HG03135 (cell line): ENCODE measurements around the gene OCA2.
"Not testable (repeated sequence)": the region's sequence is repeated elsewhere in the genome, so short reads cannot be mapped to it uniquely, and the experiment has no call there.

Source experiments
- ATAC-seq: cut with Tn5 transposase; IDR thresholded peaks from one replicate; pipeline ENCODE4 v1.9.1; 2021; ENCODE audit warnings: mild to moderate bottlenecking, moderate library complexity; ENCODE audit not compliant: unreplicated experiment

Gene OCA2

GRCh38 chr15:28121577-28121976 lies 22.5 kb upstream of the OCA2 start:
- ATAC-seq = not testable (repeated sequence)

- no peak for ATAC-seq
Observed at GRCh38 chr15:28120359-28120640, 21.2 kb upstream of the OCA2 start.

GRCh38 chr15:28118531-28118930 lies 19.4 kb upstream of the OCA2 start:
- ATAC-seq = no peak

GRCh38 chr15:28118083-28118482 lies 19.0 kb upstream of the OCA2 start:
- no peak for ATAC-seq

GRCh38 chr15:28117432-28117990 lies 18.4 kb upstream of the OCA2 start:
- no peak for ATAC-seq

- ATAC-seq = no peak
Observed at GRCh38 chr15:28116521-28117431, 17.7 kb upstream of the OCA2 start.

- no peak for ATAC-seq
Observed at GRCh38 chr15:28115871-28116270, 16.8 kb upstream of the OCA2 start.

- ATAC-seq = no peak
Observed at GRCh38 chr15:28114721-28115622, 15.9 kb upstream of the OCA2 start.

GRCh38 chr15:28114114-28114455 lies 15.0 kb upstream of the OCA2 start:
- no peak for ATAC-seq

- no peak for ATAC-seq
Observed at GRCh38 chr15:28113394-28114113, 14.4 kb upstream of the OCA2 start.

GRCh38 chr15:28112962-28113361 lies 13.8 kb upstream of the OCA2 start:
- ATAC-seq = no peak

- ATAC-seq = no peak
Observed at GRCh38 chr15:28112101-28112760, 13.1 kb upstream of the OCA2 start.

GRCh38 chr15:28111543-28111942 lies 12.4 kb upstream of the OCA2 start:
- ATAC-seq = no peak

- no peak for ATAC-seq
Observed at GRCh38 chr15:28110481-28110881, 11.4 kb upstream of the OCA2 start.

- no peak for ATAC-seq
Observed at GRCh38 chr15:28109626-28110455, 10.7 kb upstream of the OCA2 start.

GRCh38 chr15:28107904-28108275 lies 8.8 kb upstream of the OCA2 start:
- no peak for ATAC-seq

GRCh38 chr15:28107111-28107903 lies 8.2 kb upstream of the OCA2 start:
- ATAC-seq = no peak

GRCh38 chr15:28106294-28107110 lies 7.4 kb upstream of the OCA2 start:
- ATAC-seq = no peak
